H1 (cell line): Measurements from ENCODE around the gene EPHA2. TPM values are rescaled to one million over a fixed set of nuclear protein-coding genes. Genes with fewer than 3 reads are reported as not detected.

Source experiments
- BCL11A ChIP-seq, 2 experiments: IDR thresholded peaks; one replicate each; pipeline ENCODE4 v1.6.1; 2011; ENCODE audit warnings: low read depth in 2 of 2, low read length in 2 of 2, mild to moderate bottlenecking in 2 of 2
- CEBPB ChIP-seq: IDR thresholded peaks from 2 replicates; pipeline ENCODE4 v1.6.1; 2012; ENCODE audit warnings: low read depth, low read length
- CHD1 ChIP-seq: IDR thresholded peaks from 2 replicates; pipeline ENCODE4 v1.6.1; 2012; ENCODE audit warnings: low read depth, low read length, improper control_type of control experiment
- CHD7 ChIP-seq: fragments of 300-600 bp; sonication (generic); IDR thresholded peaks from 2 replicates; pipeline ENCODE4 v1.7.1; 2012; ENCODE audit warnings: low read length, moderate library complexity, mild to moderate bottlenecking, inconsistent platforms; ENCODE audit not compliant: insufficient replicate concordance
- E2F6 ChIP-seq: IDR thresholded peaks from 2 replicates; pipeline ENCODE4 v1.6.1; 2012; ENCODE audit warnings: inconsistent platforms
- RAD21 ChIP-seq, 2 experiments: IDR thresholded peaks in 1 of 2; conservative IDR thresholded peaks in 1 of 2; 2 replicates each; pipeline ENCODE4 v1.6.1; 2011; ENCODE audit warnings: low read depth in 2 of 2, low read length in 2 of 2, improper control_type of control experiment in 1 of 2, inconsistent platforms in 1 of 2, mild to moderate bottlenecking in 1 of 2, moderate library complexity in 1 of 2
- SIX5 ChIP-seq: IDR thresholded peaks from 2 replicates; pipeline ENCODE4 v1.6.1; 2011; ENCODE audit warnings: mild to moderate bottlenecking, low read depth, low read length
- TAF1 ChIP-seq: IDR thresholded peaks from 2 replicates; pipeline ENCODE4 v1.6.1; 2011; ENCODE audit warnings: mild to moderate bottlenecking, low read depth, low read length
- USF2 ChIP-seq: IDR thresholded peaks from 2 replicates; pipeline ENCODE4 v1.6.1; 2011; ENCODE audit warnings: low read length, improper control_type of control experiment
- YY1 ChIP-seq: IDR thresholded peaks from 2 replicates; pipeline ENCODE4 v1.6.1; 2011; ENCODE audit warnings: low read depth, mild to moderate bottlenecking, low read length
- polyA plus RNA-seq, 7 experiments: library from polyadenylated mRNA; depleted of rRNA in 3 of 7; stranded (reverse) in 5 of 7; unstranded in 2 of 7; fragments of >200 nt in 5 of 7; fragments of 200-250 nt in 2 of 7; gene quantifications; 1 replicate in 5 of 7; 2 replicates in 1 of 7; 4 replicates in 1 of 7; pipeline versions ENCODE4 v1.2.1 to v1.2.3, GENCODE V29; 2011 to 2013; ENCODE audit warnings: missing spikeins in 2 of 7, mixed read lengths in 2 of 7
- total RNA-seq: library from RNA; stranded (reverse); fragmentation: NEBNext Ultra II Directional; extraction: Animal tissue kit (Norgen Biotek cat#: 25700); gene quantifications from 2 replicates; pipeline ENCODE4 v1.2.1, GENCODE V29; 2021

The EPHA2 gene
- total and polyA plus RNA-seq, 2 of the 8 experiments (the other 6 are each of a cell fraction or from before 2014, with no cell fraction given) = 26.8 to 33.6 TPM

GRCh38 chr1:16183179-16183578 is 27.3 kb upstream of the EPHA2 start (continued):
- no peak for TF ChIP-seq CHD7
- TF ChIP-seq E2F6 = no peak
- no peak for TF ChIP-seq RAD21 (IDR thresholded peaks at IDR 0.05 in 1 of 2, conservative IDR thresholded peaks at IDR 0.05 in 1 of 2; ENCODE audit: low read depth in 2 of 2, low read length in 2 of 2)
- no peak for TF ChIP-seq BCL11A (IDR thresholded peaks at IDR 0.05; ENCODE audit: low read depth in 2 of 2, low read length in 2 of 2)
- no peak for TF ChIP-seq CHD1
- no peak for TF ChIP-seq USF2
- TF ChIP-seq SIX5 = no peak
- TF ChIP-seq TAF1 = no peak
- TF ChIP-seq CEBPB = no peak
- no peak for TF ChIP-seq YY1
